ENCODE results near the gene EPN2. TPM values are rescaled to one million over a fixed set of nuclear protein-coding genes. Genes with fewer than 3 reads are reported as not detected.
"Not testable (repeated sequence)": the region's sequence is repeated elsewhere in the genome, so short reads cannot be mapped to it uniquely, and the experiment has no call there.

The EPN2 gene
- polyA plus RNA-seq (2013, experiment 1 of 2), result 34.1 TPM
- polyA plus RNA-seq (2013, experiment 2 of 2), result 36.2 TPM

DNA sequence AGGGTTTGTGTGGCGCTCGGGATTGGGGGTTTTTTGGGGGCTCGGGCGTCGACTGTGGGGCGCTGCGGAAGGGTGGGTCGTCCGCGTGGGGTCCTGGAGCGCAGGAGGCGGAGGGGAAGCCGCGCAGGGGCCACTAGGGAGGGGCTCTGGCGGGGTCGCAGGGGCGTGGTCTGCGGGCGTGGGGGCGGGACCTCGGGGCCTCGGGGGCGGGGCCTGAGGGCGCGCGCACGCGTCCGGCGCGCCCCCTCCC lies at the start of gene EPN2:
Gene EPN2, plus strand, starts transcription at position 228 of the 250 bp plus-strand sequence. CDS start 45,754 bp downstream, outside the sequence.
- H3K18ac ChIP-seq (ENCODE audit: low read length), result peak within 1 kb of the TSS; percentile 99
- WGBS, 2 donors (ENCODE audit: extremely low coverage in 2 of 2, insufficient read length in 2 of 2, insufficient replicate concordance in 1 of 2), result no CpG with 5 or more reads among the region's 31 CpGs
- not testable (repeated sequence) for H3K79me1 ChIP-seq (ENCODE audit: low read depth, low read length); H2BK120ac ChIP-seq (ENCODE audit: low read depth, low read length); H4K91ac ChIP-seq (ENCODE audit: low read depth, low read length, poor library complexity); H3K27me3 ChIP-seq (ENCODE audit: control insufficient read depth in 3 of 3, insufficient read depth in 3 of 3, low read depth in 1 of 3, low read length in 3 of 3); H3K9me3 ChIP-seq (replicated peaks in 1 of 2; ENCODE audit: control insufficient read depth in 2 of 2, insufficient read depth in 1 of 2, low read depth in 1 of 2, low read length in 2 of 2)
- H3K27ac ChIP-seq (replicated peaks; ENCODE audit: low read length), result peak within 1 kb of the TSS; percentile 56
- H2BK15ac ChIP-seq (ENCODE audit: low read length), result peak within 1 kb of the TSS; percentile 17
- peak within 1 kb of the TSS; percentile 95 for H2BK5ac ChIP-seq (ENCODE audit: low read length)
- DNase-seq (ENCODE audit: low spot score), result peak; percentile 60
- H3K36me3 ChIP-seq (replicated peaks in 1 of 2; ENCODE audit: control insufficient read depth in 2 of 2, insufficient read depth in 2 of 2, low read length in 2 of 2), result peaks cover 0 to 21% of the 10 kb centered on the region in 2 donors
- H2AFZ ChIP-seq (ENCODE audit: low read length), result peak within 1 kb of the TSS; percentile 98
- peak within 1 kb of the TSS; percentile 73 for H2BK12ac ChIP-seq (ENCODE audit: low read length)
- H4K8ac ChIP-seq (ENCODE audit: low read depth, low read length), result peak within 1 kb of the TSS; percentile 65
- peaks cover 1 to 12% of the 10 kb centered on the region in 2 donors for H3K4me1 ChIP-seq (ENCODE audit: control insufficient read depth in 2 of 2, insufficient read depth in 1 of 2, low read depth in 1 of 2, low read length in 2 of 2)
- peak within 1 kb of the TSS; percentile 75 for H2AK5ac ChIP-seq (ENCODE audit: low read depth, low read length)
- H3K9ac ChIP-seq (ENCODE audit: low read depth, low read length, poor library complexity), result peak within 1 kb of the TSS; percentile 94
- H3K4me2 ChIP-seq (ENCODE audit: insufficient read depth, low read length, poor library complexity, severe bottlenecking), result peak within 1 kb of the TSS; percentile 96
- H3K4ac ChIP-seq (ENCODE audit: low read length), result peak within 1 kb of the TSS; percentile 76
- peak within 1 kb of the TSS; percentile 89 for H3K14ac ChIP-seq (ENCODE audit: low read length)
- peak within 1 kb of the TSS; percentile 97 for H3K23ac ChIP-seq (ENCODE audit: low read depth, low read length, poor library complexity)
- H3K4me3 ChIP-seq (ENCODE audit: low read length in 2 of 2), result peak within 1 kb of the TSS; percentile 99

DNA sequence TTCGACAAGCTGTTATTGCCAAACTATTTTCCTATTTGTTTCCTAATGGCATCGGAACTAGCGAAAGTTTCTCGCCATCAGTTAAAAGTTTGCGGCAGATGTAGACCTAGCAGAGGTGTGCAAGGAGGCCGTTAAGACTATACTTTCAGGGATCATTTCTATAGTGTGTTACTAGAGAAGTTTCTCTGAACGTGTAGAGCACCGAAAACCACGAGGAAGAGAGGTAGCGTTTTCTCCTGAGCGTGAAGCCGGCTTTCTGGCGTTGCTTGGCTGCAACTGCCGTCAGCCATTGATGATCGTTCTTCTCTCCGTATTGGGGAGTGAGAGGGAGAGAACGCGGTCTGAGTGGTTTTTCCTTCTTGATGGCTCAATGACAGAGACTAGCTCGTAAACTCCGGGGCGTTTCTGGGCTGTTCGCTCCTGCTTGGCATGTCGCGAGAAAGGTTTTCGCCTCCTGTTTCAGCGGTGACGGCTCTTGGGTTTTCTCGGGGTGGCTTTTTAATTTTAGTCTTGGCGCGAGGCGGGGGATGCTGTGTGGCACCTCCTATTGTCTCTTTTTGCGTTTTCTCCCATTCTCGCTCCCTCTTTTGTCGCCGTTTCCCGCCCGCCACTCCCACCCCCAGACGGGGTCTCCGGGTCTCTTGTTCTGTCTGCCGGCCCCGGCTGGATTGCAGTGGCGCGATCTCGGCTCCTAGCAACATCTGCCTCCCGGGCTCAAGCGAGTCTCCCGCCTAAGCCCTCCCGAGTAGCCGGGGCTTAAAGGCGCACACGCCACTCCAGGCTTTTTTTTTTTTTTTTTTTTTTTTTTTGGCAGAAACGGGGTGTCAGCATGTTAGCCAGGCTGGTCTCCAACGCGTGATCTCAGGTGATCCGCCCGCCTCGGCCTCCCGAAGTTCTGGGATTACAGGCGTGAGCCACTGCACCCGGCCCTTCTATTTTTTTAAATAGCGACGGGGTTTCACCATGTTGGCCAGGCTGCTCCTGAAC lies 49.0 kb upstream of the EPN2 start:
- H3K79me1 ChIP-seq (ENCODE audit: low read depth, low read length); H3K4ac ChIP-seq (ENCODE audit: low read length); H3K4me3 ChIP-seq (ENCODE audit: low read length in 2 of 2); H3K36me3 ChIP-seq (replicated peaks in 1 of 2; ENCODE audit: control insufficient read depth in 2 of 2, insufficient read depth in 2 of 2, low read length in 2 of 2); H3K9ac ChIP-seq (ENCODE audit: low read depth, low read length, poor library complexity); H3K18ac ChIP-seq (ENCODE audit: low read length); H3K27ac ChIP-seq (replicated peaks; ENCODE audit: low read length); H2BK120ac ChIP-seq (ENCODE audit: low read depth, low read length); H2AK5ac ChIP-seq (ENCODE audit: low read depth, low read length); H2BK12ac ChIP-seq (ENCODE audit: low read length); H3K14ac ChIP-seq (ENCODE audit: low read length); H4K8ac ChIP-seq (ENCODE audit: low read depth, low read length); H2AFZ ChIP-seq (ENCODE audit: low read length); H3K27me3 ChIP-seq (ENCODE audit: control insufficient read depth in 3 of 3, insufficient read depth in 3 of 3, low read depth in 1 of 3, low read length in 3 of 3); H3K23ac ChIP-seq (ENCODE audit: low read depth, low read length, poor library complexity); H3K9me3 ChIP-seq (replicated peaks in 1 of 2; ENCODE audit: control insufficient read depth in 2 of 2, insufficient read depth in 1 of 2, low read depth in 1 of 2, low read length in 2 of 2); H3K4me1 ChIP-seq (ENCODE audit: control insufficient read depth in 2 of 2, insufficient read depth in 1 of 2, low read depth in 1 of 2, low read length in 2 of 2); H3K4me2 ChIP-seq (ENCODE audit: insufficient read depth, low read length, poor library complexity, severe bottlenecking); DNase-seq (ENCODE audit: low spot score); H2BK5ac ChIP-seq (ENCODE audit: low read length); H2BK15ac ChIP-seq (ENCODE audit: low read length); H4K91ac ChIP-seq (ENCODE audit: low read depth, low read length, poor library complexity): not testable (repeated sequence)
- WGBS, 2 donors (ENCODE audit: extremely low coverage in 2 of 2, insufficient read length in 2 of 2, insufficient replicate concordance in 1 of 2), result no CpG with 5 or more reads among the region's 62 CpGs

DNA sequence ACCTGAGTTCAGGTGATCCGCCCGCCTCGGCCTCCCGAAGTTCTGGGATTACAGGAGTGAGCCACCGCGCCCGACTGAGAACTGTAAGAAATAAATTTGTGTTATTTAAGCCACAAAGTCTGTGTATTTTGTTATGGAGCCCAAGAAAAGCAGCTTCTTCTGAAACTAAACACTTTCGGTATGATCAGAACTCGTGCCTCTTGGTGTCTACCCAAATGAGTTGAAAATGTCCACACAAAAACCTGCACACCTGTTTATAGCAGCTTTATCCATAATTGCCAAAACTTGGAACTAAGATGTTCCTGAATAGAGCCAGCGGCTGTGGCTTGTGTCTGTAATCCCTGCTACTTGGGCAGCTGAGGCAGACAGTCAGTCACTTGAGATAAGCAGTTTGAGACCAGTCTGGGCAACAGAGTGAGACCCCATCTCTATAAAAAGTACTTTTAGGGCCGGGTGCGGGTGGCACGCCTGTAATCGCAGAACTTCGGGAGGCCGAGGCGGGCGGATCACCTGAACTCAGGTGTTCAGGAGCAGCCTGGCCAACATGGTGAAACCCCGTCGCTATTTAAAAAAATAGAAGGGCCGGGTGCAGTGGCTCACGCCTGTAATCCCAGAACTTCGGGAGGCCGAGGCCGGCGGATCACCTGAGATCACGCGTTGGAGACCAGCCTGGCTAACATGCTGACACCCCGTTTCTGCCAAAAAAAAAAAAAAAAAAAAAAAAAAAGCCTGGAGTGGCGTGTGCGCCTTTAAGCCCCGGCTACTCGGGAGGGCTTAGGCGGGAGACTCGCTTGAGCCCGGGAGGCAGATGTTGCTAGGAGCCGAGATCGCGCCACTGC lies 48.1 kb upstream of the EPN2 start:
- not testable (repeated sequence) for H3K27me3 ChIP-seq (ENCODE audit: control insufficient read depth in 3 of 3, insufficient read depth in 3 of 3, low read depth in 1 of 3, low read length in 3 of 3); H3K27ac ChIP-seq (replicated peaks; ENCODE audit: low read length); H3K4me1 ChIP-seq (ENCODE audit: control insufficient read depth in 2 of 2, insufficient read depth in 1 of 2, low read depth in 1 of 2, low read length in 2 of 2); H2AFZ ChIP-seq (ENCODE audit: low read length); H2BK5ac ChIP-seq (ENCODE audit: low read length); H4K8ac ChIP-seq (ENCODE audit: low read depth, low read length); H3K9ac ChIP-seq (ENCODE audit: low read depth, low read length, poor library complexity); H3K18ac ChIP-seq (ENCODE audit: low read length); H3K4ac ChIP-seq (ENCODE audit: low read length); H3K36me3 ChIP-seq (replicated peaks in 1 of 2; ENCODE audit: control insufficient read depth in 2 of 2, insufficient read depth in 2 of 2, low read length in 2 of 2); H4K91ac ChIP-seq (ENCODE audit: low read depth, low read length, poor library complexity); H3K14ac ChIP-seq (ENCODE audit: low read length); H2BK12ac ChIP-seq (ENCODE audit: low read length); H3K4me3 ChIP-seq (ENCODE audit: low read length in 2 of 2); H3K79me1 ChIP-seq (ENCODE audit: low read depth, low read length); H3K23ac ChIP-seq (ENCODE audit: low read depth, low read length, poor library complexity); H2AK5ac ChIP-seq (ENCODE audit: low read depth, low read length); H3K9me3 ChIP-seq (replicated peaks in 1 of 2; ENCODE audit: control insufficient read depth in 2 of 2, insufficient read depth in 1 of 2, low read depth in 1 of 2, low read length in 2 of 2); H3K4me2 ChIP-seq (ENCODE audit: insufficient read depth, low read length, poor library complexity, severe bottlenecking); H2BK15ac ChIP-seq (ENCODE audit: low read length); DNase-seq (ENCODE audit: low spot score); H2BK120ac ChIP-seq (ENCODE audit: low read depth, low read length)
- WGBS, 2 donors (ENCODE audit: extremely low coverage in 2 of 2, insufficient read length in 2 of 2, insufficient replicate concordance in 1 of 2), result no CpG with 5 or more reads among the region's 39 CpGs

Data from neuronal stem cell (in vitro differentiated cells).